OCI-LY1 (cell line): ENCODE data around the gene KRTCAP2.

Experiments used
- H2AFZ ChIP-seq: fragments of 200-600 bp; sonication (generic), shearing (Covaris generic); 2 replicates; pipeline ENCODE4 v1.6.0; 2014; ENCODE audit warnings: antibody characterized with exemption, mild to moderate bottlenecking, low read length
- H3F3A ChIP-seq: fragments of 200-600 bp; sonication (generic), shearing (Covaris generic); 2 replicates; pipeline ENCODE4 v1.6.0; 2014; ENCODE audit warnings: mild to moderate bottlenecking, antibody characterized with exemption, low read length, moderate library complexity; ENCODE audit not compliant: insufficient read depth
- H3K27ac ChIP-seq: fragments of 200-600 bp; sonication (generic); 2 replicates; pipeline ENCODE4 v1.5.1; 2014; ENCODE audit warnings: low read length, mixed run types, mild to moderate bottlenecking, low read depth; ENCODE audit not compliant: poor library complexity, severe bottlenecking
- H3K27me3 ChIP-seq: fragments of 200-600 bp; sonication (generic); 2 replicates; pipeline ENCODE4 v1.6.0; 2014; ENCODE audit warnings: antibody characterized with exemption, mild to moderate bottlenecking, low read length, moderate library complexity; ENCODE audit not compliant: insufficient read depth
- H3K36me3 ChIP-seq: fragments of 200-600 bp; sonication (generic); 2 replicates; pipeline ENCODE4 v1.6.1; 2014; ENCODE audit warnings: mild to moderate bottlenecking, antibody characterized with exemption, low read length, moderate library complexity, mixed read lengths; ENCODE audit not compliant: insufficient read depth
- H3K4me1 ChIP-seq: fragments of 200-600 bp; sonication (generic); 2 replicates; pipeline ENCODE4 v1.5.1; 2014; ENCODE audit warnings: mild to moderate bottlenecking, low read length, moderate library complexity; ENCODE audit not compliant: insufficient read depth, severe bottlenecking
- H3K4me2 ChIP-seq: fragments of 200-600 bp; sonication (generic), shearing (Covaris generic); 2 replicates; pipeline ENCODE4 v1.6.1; 2014; ENCODE audit warnings: low read length
- H3K4me3 ChIP-seq: fragments of 200-600 bp; sonication (generic); 2 replicates; pipeline ENCODE4 v1.5.1; 2014; ENCODE audit warnings: low read length, low read depth, mild to moderate bottlenecking, mixed read lengths; ENCODE audit not compliant: poor library complexity, severe bottlenecking
- H3K79me2 ChIP-seq: fragments of 200-600 bp; shearing (Covaris generic); 2 replicates; pipeline ENCODE4 v1.6.1; 2016; ENCODE audit warnings: mixed run types, low read length, mixed read lengths; ENCODE audit not compliant: insufficient read depth
- H3K9ac ChIP-seq: fragments of 200-600 bp; sonication (generic), shearing (Covaris generic); 2 replicates; pipeline ENCODE4 v1.6.1; 2014; ENCODE audit warnings: mild to moderate bottlenecking, low read length, mixed read lengths
- H3K9me2 ChIP-seq: fragments of 200-600 bp; sonication (generic), shearing (Covaris generic); 2 replicates; pipeline ENCODE4 v1.6.1; 2014; ENCODE audit warnings: low read depth, mild to moderate bottlenecking, low read length, mixed read lengths
- H3K9me3 ChIP-seq: fragments of 200-600 bp; shearing (Covaris generic); 2 replicates; pipeline ENCODE4 v1.6.1; 2014; ENCODE audit warnings: low read length, mixed read lengths
- H4K20me1 ChIP-seq: fragments of 200-600 bp; sonication (generic), shearing (Covaris generic); 2 replicates; pipeline ENCODE4 v1.6.0; 2016; ENCODE audit warnings: mild to moderate bottlenecking, low read length; ENCODE audit not compliant: insufficient read depth
- CTCF ChIP-seq: fragments of 200-600 bp; sonication (generic), shearing (Covaris generic); IDR thresholded peaks from 2 replicates; pipeline ENCODE4 v1.5.1; 2017; ENCODE audit warnings: mild to moderate bottlenecking, antibody characterized with exemption, low read length, moderate library complexity, mixed read lengths
- EZH2 ChIP-seq: fragments of 200-600 bp; sonication (generic), shearing (Covaris generic); IDR thresholded peaks from 2 replicates; pipeline ENCODE4 v1.8.0; 2017; ENCODE audit warnings: borderline replicate concordance, mixed run types, mild to moderate bottlenecking, antibody characterized with exemption, low read length, moderate library complexity, mixed read lengths

The KRTCAP2 gene

DNA sequence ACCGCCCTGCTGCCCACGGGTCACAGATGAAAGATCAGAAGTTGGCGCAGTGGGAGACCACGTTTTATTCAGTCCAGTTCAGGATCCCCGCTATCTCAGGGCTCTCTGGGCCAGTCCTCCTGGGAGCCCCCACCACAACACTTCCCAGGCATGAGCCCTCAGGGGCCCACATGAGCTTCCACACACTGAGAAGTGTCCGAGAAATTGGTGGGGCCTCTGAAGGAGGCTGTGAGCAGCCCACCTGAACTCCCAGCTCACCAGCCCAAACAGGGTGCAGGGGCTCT is 12.6 kb upstream of the KRTCAP2 start:
- TF ChIP-seq CTCF: no peak
- no peak for TF ChIP-seq EZH2
- no peaks in the 10 kb centered on the region for H3F3A ChIP-seq
- no peaks in the 10 kb centered on the region for H3K9me3 ChIP-seq
- H3K4me2 ChIP-seq: no peak overlapping the region
- no peaks in the 10 kb centered on the region for H3K36me3 ChIP-seq
- no peak overlapping the region for H3K9ac ChIP-seq
- no peaks in the 10 kb centered on the region for H3K79me2 ChIP-seq
- H3K27me3 ChIP-seq: no peaks in the 10 kb centered on the region; the same call in 1 of the 2 replicates
- H3K9me2 ChIP-seq: no peaks in the 10 kb centered on the region
- no peak overlapping the region for H2AFZ ChIP-seq
- peaks cover 17% of the 10 kb centered on the region for H3K4me1 ChIP-seq
- H4K20me1 ChIP-seq: no peaks in the 10 kb centered on the region
- H3K27ac ChIP-seq: no peak overlapping the region
- no peak overlapping the region for H3K4me3 ChIP-seq

GRCh38 chr1:155184835-155185782 is 12.0 kb upstream of the KRTCAP2 start:
- no peak overlapping the region for H2AFZ ChIP-seq
- peak overlapping the region; percentile 21; the same call in 1 of the 2 replicates for H3K4me2 ChIP-seq
- no peaks in the 10 kb centered on the region for H3K9me2 ChIP-seq
- no peaks in the 10 kb centered on the region; the same call in 1 of the 2 replicates for H3K27me3 ChIP-seq
- no peaks in the 10 kb centered on the region for H3F3A ChIP-seq
- H3K4me1 ChIP-seq: peaks cover 17% of the 10 kb centered on the region
- TF ChIP-seq CTCF (no peak), EZH2 (no peak)
- peaks cover under 1% of the 10 kb centered on the region; the same call in 1 of the 2 replicates for H3K36me3 ChIP-seq
- H3K4me3 ChIP-seq: no peak overlapping the region
- H3K9ac ChIP-seq: no peak overlapping the region; the same call in 1 of the 2 replicates
- H3K79me2 ChIP-seq: no peaks in the 10 kb centered on the region
- H4K20me1 ChIP-seq: no peaks in the 10 kb centered on the region
- no peak overlapping the region for H3K27ac ChIP-seq
- H3K9me3 ChIP-seq: no peaks in the 10 kb centered on the region

- no peak overlapping the region for H3K4me3 ChIP-seq
- no peak overlapping the region for H3K27ac ChIP-seq
- H3F3A ChIP-seq: no peaks in the 10 kb centered on the region
- H3K9me2 ChIP-seq: no peaks in the 10 kb centered on the region
- no peaks in the 10 kb centered on the region for H3K79me2 ChIP-seq
- H2AFZ ChIP-seq: no peak overlapping the region
- peak overlapping the region; percentile 9; the same call in 1 of the 2 replicates for H3K4me2 ChIP-seq
- H3K9ac ChIP-seq: no peak overlapping the region; the same call in 1 of the 2 replicates
- H3K4me1 ChIP-seq: peaks cover 17% of the 10 kb centered on the region
- no peaks in the 10 kb centered on the region; the same call in 1 of the 2 replicates for H3K27me3 ChIP-seq
- TF ChIP-seq CTCF: no peak
- no peak for TF ChIP-seq EZH2
- H3K36me3 ChIP-seq: peaks cover 7% of the 10 kb centered on the region
- H3K9me3 ChIP-seq: no peaks in the 10 kb centered on the region
- no peaks in the 10 kb centered on the region for H4K20me1 ChIP-seq
Observed at GRCh38 chr1:155184351-155184811, 11.3 kb upstream of the KRTCAP2 start.
